ENCODE results near the gene BRD7. TPM values are rescaled to one million over a fixed set of nuclear protein-coding genes. Genes with fewer than 3 reads are reported as not detected.

BRD7 gene
- total RNA-seq, 1 donor from 2014 or later: 88.8 TPM

DNA sequence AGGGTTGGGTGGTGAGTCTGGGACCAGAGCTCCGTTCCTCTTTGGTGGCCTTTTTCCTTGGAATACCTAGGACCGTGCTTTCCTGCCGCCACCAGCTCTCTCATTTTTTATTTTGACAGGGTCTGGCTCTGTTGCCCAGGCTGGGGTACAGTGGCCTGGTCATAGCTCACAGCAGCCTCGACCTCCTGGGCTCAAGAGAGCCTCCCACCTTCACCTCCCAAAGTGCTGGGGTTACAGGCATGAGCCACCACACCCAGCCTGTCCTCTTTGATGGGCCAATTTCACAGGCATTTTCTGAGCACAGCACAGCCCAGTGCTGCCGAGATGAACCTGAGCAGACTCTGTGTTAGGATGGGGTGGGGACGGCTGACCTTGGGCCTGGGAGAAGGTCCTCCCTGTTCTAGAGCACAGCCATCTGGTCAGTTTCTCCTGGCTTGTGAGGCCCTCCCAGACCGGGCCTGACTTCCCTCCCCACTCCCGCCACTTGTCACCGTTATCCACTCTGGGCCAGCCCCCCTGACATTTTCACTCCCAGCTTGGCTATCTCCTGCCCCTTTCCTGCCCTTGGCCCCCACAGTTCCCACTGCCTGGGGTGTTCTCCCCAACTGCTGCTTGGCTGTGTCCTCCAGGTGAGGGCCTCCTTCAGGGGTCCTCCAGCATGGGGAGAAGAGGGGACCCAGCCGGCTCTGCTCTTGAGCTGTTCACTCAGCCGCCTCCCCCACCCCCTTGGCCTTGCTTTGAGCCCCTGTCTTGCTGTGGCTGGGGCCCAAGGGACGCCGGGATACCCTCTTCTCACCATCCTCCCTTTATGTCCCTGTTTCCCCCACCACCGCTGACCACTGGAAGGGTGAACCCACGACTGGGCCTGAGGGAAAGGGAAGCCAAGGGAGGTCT is 97.4 kb downstream of the BRD7 start:
- H3K36me3 Mint-ChIP-seq (ENCODE audit: low read depth): peaks cover 19% of the 10 kb centered on the region
- no peak overlapping the region for H3K4me3 Mint-ChIP-seq
- no peak for DNase-seq (ENCODE audit: low spot score)
- H3K9me3 Mint-ChIP-seq: no peaks in the 10 kb centered on the region
- H3K27me3 Mint-ChIP-seq (ENCODE audit: insufficient read depth): no peaks in the 10 kb centered on the region
- H3K27ac Mint-ChIP-seq: peak overlapping the region; percentile 40
- peaks cover 94% of the 10 kb centered on the region for H3K4me1 Mint-ChIP-seq (ENCODE audit: low read depth)
- intact Hi-C loops (cut with micrococcal nuclease): loop anchor here (10.0 kb wide), 1 partner anchor 273 kb away; the partner anchor contains the start of gene NKD1

DNA sequence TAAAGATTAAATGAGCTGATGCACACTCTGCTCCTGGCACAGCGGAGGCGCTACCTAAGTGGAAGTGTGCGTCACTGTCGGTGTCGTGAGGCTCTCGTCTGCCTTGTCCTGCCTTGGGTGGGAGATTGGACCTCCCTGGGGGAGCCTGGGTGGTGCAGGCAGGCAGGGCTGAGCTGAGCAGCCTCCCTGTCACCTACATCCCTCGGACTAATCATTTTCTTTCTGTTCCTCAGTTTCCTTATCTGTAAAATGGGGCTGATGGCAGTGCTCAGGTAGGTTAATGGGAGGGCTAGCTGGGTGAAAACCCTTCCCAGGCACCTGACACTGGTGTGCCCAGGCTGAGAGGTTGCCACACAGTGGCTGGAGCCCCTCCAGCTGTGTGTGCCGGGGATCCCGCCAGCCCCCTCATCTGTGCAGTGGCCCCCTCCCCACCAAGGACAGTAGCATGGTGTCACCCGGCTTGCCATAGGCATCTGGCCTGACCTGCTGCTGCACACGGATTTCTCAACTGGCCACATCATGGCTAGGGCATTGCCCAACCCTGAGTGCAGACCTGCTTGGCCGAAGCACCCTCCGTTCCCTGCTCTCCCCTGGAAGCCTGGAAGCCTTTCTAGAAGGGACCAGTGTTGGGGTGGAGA is 98.2 kb downstream of the BRD7 start:
- Mint-ChIP-seq H3K9me3 (no peaks in the 10 kb centered on the region), H3K27ac (no peak overlapping the region)
- intact Hi-C loops (cut with micrococcal nuclease): loop anchor here (10.0 kb wide), 1 partner anchor 274 kb away; the partner anchor contains the start of gene NKD1

DNA sequence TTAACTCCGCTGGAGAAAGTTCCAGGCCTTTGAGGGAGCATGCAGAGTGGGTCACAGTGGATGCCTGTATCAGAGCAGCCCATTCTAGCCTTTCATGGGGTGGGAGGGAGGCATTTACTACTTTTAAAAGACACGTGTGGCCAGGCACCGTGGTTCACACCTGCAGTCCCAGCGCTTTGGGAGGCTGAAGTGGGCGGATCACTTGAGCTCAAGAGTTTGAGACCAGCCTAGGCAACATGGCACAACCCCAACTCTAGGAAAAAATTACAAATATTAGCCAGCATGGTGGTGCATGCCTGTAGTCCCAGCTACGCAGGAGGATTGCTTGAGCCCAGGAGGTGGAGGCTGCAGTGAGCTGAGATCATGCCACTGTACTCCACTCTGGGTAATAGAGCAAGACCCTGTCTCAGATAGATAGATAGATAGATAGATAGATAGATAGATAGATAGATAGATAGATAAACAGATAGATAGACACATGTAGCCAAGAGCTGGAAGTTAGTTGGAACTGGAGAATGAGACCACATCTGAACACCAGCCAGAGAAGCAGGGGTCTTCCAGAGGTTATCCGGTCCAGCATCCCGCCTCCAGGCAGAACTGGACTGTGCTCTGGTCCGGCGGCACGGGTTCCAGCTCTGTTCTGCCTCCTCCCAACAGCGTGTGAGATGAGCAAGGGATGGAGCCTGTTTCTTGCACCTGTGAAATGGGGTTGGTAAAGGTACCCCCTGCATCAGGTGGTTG is 98.8 kb downstream of the BRD7 start:
- Mint-ChIP-seq H3K27ac (no peak overlapping the region), H3K36me3 (ENCODE audit: low read depth) (peaks cover 19% of the 10 kb centered on the region), H3K9me3 (no peaks in the 10 kb centered on the region), H3K4me3 (peak overlapping the region; percentile 33), H3K4me1 (ENCODE audit: low read depth) (peaks cover 94% of the 10 kb centered on the region), H3K27me3 (ENCODE audit: insufficient read depth) (no peaks in the 10 kb centered on the region)
- DNase-seq (ENCODE audit: low spot score): no peak
- intact Hi-C loops (cut with micrococcal nuclease): loop anchor here (5.0 to 10.0 kb wide), 3 partner anchors 203 to 412 kb away; partner anchors contain the start of genes HEATR3, NKD1 and SNX20

More for the DNA sequence above, 98.2 kb downstream of the BRD7 start:
- no peak overlapping the region for H3K4me3 Mint-ChIP-seq
- peaks cover 19% of the 10 kb centered on the region for H3K36me3 Mint-ChIP-seq (ENCODE audit: low read depth)
- H3K4me1 Mint-ChIP-seq (ENCODE audit: low read depth): peaks cover 94% of the 10 kb centered on the region
- H3K27me3 Mint-ChIP-seq (ENCODE audit: insufficient read depth): no peaks in the 10 kb centered on the region
- DNase-seq (ENCODE audit: low spot score): no peak

DNA sequence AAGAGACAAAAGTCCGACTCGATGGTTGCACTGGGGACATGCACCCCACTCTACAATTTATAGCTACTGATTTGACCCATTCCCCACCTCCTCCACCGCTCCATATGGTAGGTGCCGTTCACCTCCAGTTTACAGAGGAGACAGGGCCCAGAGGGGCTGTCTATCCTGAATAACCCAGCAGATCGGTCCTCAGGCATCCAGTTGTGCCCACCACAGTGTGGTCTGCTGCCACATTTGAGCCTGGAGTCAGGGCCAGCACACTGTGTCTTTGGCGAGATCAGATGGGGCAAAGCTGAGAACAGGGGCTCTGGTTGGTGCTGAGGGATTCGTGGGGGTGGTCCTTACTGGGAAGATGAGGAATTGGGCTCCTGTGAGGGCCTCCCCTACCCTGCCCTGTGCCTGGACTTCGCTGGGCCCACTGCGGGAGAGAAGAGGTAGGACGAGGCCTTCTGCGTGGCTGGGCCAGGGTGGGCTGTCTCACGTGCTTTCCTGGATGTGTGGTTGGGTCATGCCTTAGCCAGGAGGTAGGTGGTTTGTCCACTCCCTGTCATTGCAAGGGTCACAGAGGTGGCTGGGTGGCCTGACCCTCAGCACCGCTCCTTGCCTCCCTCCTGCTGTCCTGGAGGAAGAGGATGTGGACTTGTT is 99.6 kb downstream of the BRD7 start:
- H3K27me3 Mint-ChIP-seq (ENCODE audit: insufficient read depth): no peaks in the 10 kb centered on the region
- peaks cover 94% of the 10 kb centered on the region for H3K4me1 Mint-ChIP-seq (ENCODE audit: low read depth)

DNA sequence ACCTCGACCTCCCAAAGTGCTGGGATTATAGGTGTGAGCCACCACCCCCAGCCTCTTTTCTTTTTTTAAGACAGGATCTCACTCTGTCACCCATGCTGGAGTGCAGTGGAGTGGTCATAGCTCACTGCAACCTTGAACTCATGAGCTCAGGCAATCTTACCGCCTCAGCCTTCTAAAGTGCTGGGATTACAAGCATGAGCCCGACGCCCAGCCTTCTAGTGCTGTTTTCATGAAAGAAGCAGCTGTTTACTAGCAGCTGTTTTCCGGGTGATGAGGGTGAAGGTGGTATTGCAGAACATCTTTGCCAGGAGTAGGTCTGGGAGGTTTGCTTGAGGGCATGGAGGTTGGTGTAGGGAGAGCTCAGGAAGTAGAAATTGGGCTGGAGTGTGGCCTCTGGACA is 100.4 kb downstream of the BRD7 start:
- Mint-ChIP-seq H3K27ac (peak overlapping the region; percentile 44), H3K4me1 (ENCODE audit: low read depth) (peaks cover 92% of the 10 kb centered on the region), H3K27me3 (ENCODE audit: insufficient read depth) (no peaks in the 10 kb centered on the region), H3K36me3 (ENCODE audit: low read depth) (peaks cover 15% of the 10 kb centered on the region), H3K4me3 (peak overlapping the region; percentile 86), H3K9me3 (no peaks in the 10 kb centered on the region)
- intact Hi-C loops (cut with micrococcal nuclease): loop anchor here (5.0 kb wide), 2 partner anchors 201 to 414 kb away; partner anchors contain the start of genes HEATR3 and SNX20
- no peak for DNase-seq (ENCODE audit: low spot score)

More for the DNA sequence above, 99.6 kb downstream of the BRD7 start:
- H3K9me3 Mint-ChIP-seq: no peaks in the 10 kb centered on the region
- intact Hi-C loops (cut with micrococcal nuclease): loop anchor here (5.0 kb wide), 2 partner anchors 202 to 413 kb away; partner anchors contain the start of genes HEATR3 and SNX20
- DNase-seq (ENCODE audit: low spot score): no peak
- peak overlapping the region; percentile 40 for H3K27ac Mint-ChIP-seq
- peak overlapping the region; percentile 1 for H3K4me3 Mint-ChIP-seq
- H3K36me3 Mint-ChIP-seq (ENCODE audit: low read depth): peaks cover 19% of the 10 kb centered on the region

DNA sequence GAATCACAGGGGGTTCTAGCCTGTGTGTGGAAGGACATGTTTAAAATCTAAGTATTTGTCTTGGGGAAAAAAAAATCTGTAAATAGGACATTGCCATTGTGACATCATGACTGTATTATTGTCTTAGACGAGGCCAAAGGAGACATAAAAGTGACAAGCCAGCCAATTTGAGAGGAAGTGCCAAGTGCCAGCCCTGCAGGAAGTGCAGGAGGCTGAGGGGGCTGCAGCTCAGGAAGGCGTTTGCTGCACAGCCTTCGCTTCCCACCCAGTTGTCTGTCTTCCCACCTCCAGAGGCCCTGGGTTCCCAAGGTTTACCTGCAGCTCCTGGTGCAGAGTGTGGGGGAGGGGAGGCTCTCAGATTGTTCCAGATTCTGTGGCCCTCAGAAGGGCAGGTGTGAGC is 101.1 kb downstream of the BRD7 start:
- no peak for DNase-seq (ENCODE audit: low spot score)
- peaks cover 14% of the 10 kb centered on the region for H3K36me3 Mint-ChIP-seq (ENCODE audit: low read depth)
- no peaks in the 10 kb centered on the region for H3K27me3 Mint-ChIP-seq (ENCODE audit: insufficient read depth)
- intact Hi-C loops (cut with micrococcal nuclease): loop anchor here (5.0 kb wide), 2 partner anchors 200 to 415 kb away; partner anchors contain the start of genes HEATR3 and SNX20
- no peaks in the 10 kb centered on the region for H3K9me3 Mint-ChIP-seq
- H3K4me1 Mint-ChIP-seq (ENCODE audit: low read depth): peaks cover 91% of the 10 kb centered on the region
- H3K4me3 Mint-ChIP-seq: peak overlapping the region; percentile 86
- peak overlapping the region; percentile 96 for H3K27ac Mint-ChIP-seq

DNA sequence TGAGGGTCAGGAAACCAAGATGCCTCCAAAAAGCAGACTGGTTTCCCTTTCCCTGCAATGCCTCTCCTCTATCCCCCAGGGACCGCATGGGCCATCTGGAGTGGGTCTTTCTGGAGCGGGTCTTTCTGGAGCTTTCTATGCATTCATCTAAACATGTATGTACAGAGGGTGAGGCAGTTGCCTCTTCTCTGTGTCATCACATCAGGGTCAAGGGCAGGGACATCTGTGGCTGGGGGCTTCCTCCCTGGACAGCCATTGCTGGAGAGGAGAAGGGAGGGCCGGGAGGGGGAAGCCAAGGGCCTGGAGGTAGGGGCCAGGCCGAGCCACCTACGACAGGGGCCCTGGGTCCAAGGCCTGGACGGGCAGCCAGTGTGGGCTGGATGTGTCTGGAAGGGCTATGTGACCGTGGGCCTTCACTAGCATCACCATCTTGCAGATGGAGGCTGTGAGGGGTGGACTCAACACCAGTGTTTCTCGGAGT is 101.6 kb downstream of the BRD7 start:
- DNase-seq (ENCODE audit: low spot score): no peak
- intact Hi-C loops (cut with micrococcal nuclease): loop anchor here (5.0 kb wide), 2 partner anchors 200 to 415 kb away; partner anchors contain the start of genes HEATR3 and SNX20
- Mint-ChIP-seq H3K4me1 (ENCODE audit: low read depth) (peaks cover 89% of the 10 kb centered on the region), H3K27me3 (ENCODE audit: insufficient read depth) (no peaks in the 10 kb centered on the region), H3K36me3 (ENCODE audit: low read depth) (peaks cover 14% of the 10 kb centered on the region), H3K27ac (peak overlapping the region; percentile 96), H3K9me3 (no peaks in the 10 kb centered on the region), H3K4me3 (peak overlapping the region; percentile 86)

DNA sequence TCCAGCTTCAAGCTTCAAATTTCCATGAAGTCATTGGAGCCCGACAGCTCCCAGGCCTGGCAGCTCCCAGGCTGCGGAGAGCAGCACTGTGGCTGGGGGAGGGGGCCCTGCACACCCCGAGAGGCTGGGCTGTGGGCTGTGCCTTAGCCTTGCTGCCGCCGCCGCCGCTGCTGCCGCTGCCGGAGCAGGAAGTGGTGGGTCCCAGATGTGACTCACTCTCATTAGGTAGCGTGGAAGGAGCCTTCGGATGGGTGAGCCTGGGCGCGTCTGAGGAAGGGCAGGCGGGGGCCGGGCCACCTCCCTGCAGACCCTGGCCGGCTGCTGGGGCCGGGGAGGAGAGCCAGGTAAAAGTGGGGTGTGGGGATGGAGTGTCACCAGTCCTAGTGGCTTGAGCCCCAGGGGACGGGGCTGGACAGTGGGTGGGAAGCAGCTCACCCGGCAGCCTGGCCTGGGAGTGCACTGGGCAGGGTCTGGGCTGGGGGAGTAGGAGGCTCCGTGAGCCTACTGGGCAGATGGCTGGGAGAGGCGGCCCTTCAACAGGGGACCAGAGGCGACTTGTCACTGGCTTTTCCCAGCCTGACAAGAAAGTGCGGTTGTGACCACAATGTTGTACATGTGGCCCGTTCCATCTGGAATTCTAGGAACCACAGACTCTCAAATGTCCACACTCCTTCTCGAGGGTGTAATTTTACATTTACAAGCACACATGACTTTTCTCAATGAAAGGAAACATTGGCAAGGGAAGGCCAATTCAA is 102.3 kb downstream of the BRD7 start, which contains the start of gene ADCY7:
Gene ADCY7, plus strand, starts transcription at position 215 of the 755 bp plus-strand sequence. CDS start 21,629 bp downstream, outside the sequence.
- DNase-seq (ENCODE audit: low spot score): peak; percentile 79
- Mint-ChIP-seq H3K27me3 (ENCODE audit: insufficient read depth) (no peaks in the 10 kb centered on the region), H3K36me3 (ENCODE audit: low read depth) (peaks cover 13% of the 10 kb centered on the region), H3K9me3 (no peaks in the 10 kb centered on the region), H3K4me1 (ENCODE audit: low read depth) (peaks cover 86% of the 10 kb centered on the region), H3K4me3 (peak within 1 kb of the TSS; percentile 86), H3K27ac (peak within 1 kb of the TSS; percentile 96)
- intact Hi-C loops (cut with micrococcal nuclease): loop anchor here (1.0 to 5.0 kb wide), 4 partner anchors 8 to 416 kb away; partner anchors contain the start of genes HEATR3 and SNX20

Other genes starting within 250 kb of the BRD7 start
- gene TENT4B, start 215.7 kb downstream of the BRD7 start, total RNA-seq: 19.8 and 20.0 TPM in 2 replicates
- gene ADCY7, start 102.4 kb downstream of the BRD7 start, total RNA-seq: 78.0 and 81.9 TPM in 2 replicates
- gene NKD1, start 179.4 kb upstream of the BRD7 start, total RNA-seq: 1.1 and 1.4 TPM in 2 replicates

All from activated T-helper 1 cell treated with anti-CD3 and anti-CD28 coated beads, Interleukin-12 subunit alpha, Interleukin-12 subunit beta, Interleukin-2, Interleukin-4 antibody, amounts not matched to agents 30 ng/mL and 10 ng/mL and 1 ng/mL, durations not matched to agents 14 hours and 24 hours and 36 hours (primary cell).